Gastrocnemius medialis (tissue), 4 donors: ENCODE measurements around the gene MAPK4. TPM values are rescaled to one million over a fixed set of nuclear protein-coding genes. Genes with fewer than 3 reads are reported as not detected.
A peak's percentile ranks its signal among the peaks of the same experiment; 100 is the strongest.

ENCODE experiments used
- ATAC-seq, 2 donors: fragments of 150-250 bp; one replicate each; pipeline ENCODE4 v1.9.1; 2016
- DNase-seq, 2 donors: peaks; one replicate each; pipeline ENCODE4 v3.0.0-alpha.2; 2019
- H3K27ac ChIP-seq, 4 donors: fragments of 200-600 bp; sonication (generic); 1 replicate in 1 of 4; 2 replicates in 3 of 4; pipeline ENCODE4 v1.5.1; 2016 to 2018; ENCODE audit warnings: mild to moderate bottlenecking in 2 of 4, moderate library complexity in 1 of 4
- H3K27me3 ChIP-seq, 3 donors: fragments of 200-600 bp; sonication (generic) in 2 of 3; 1 replicate in 1 of 3; 2 replicates in 2 of 3; pipeline versions ENCODE4 v1.5.1 to v1.6.0; 2016 to 2019; ENCODE audit warnings: mild to moderate bottlenecking in 1 of 3, moderate library complexity in 1 of 3
- H3K36me3 ChIP-seq, 2 donors: fragments of 200-600 bp; sonication (generic) in 1 of 2; one replicate each; pipeline ENCODE4 v1.5.1; 2017 to 2018
- H3K4me1 ChIP-seq, 2 donors: fragments of 200-600 bp; sonication (generic) in 1 of 2; one replicate each; pipeline ENCODE4 v1.5.1; 2016 to 2017; ENCODE audit warnings: mild to moderate bottlenecking in 2 of 2
- H3K4me3 ChIP-seq, 4 donors: fragments of 200-600 bp; sonication (generic) in 3 of 4; 1 replicate in 1 of 4; 2 replicates in 3 of 4; pipeline ENCODE4 v1.5.1; 2016 to 2019; ENCODE audit warnings: mild to moderate bottlenecking in 2 of 4
- H3K9me3 ChIP-seq, 3 donors: fragments of 200-600 bp; sonication (generic) in 2 of 3; 1 replicate in 1 of 3; 2 replicates in 2 of 3; pipeline ENCODE4 v1.5.1; 2016 to 2019
- CTCF ChIP-seq, 5 experiments: fragments of 450-650 bp in 3 of 5; fragments of 200-600 bp in 2 of 5; sonication (generic) in 2 of 5; IDR thresholded peaks in 4 of 5; conservative IDR thresholded peaks in 1 of 5; 1 replicate in 4 of 5; 2 replicates in 1 of 5; pipeline ENCODE4 v1.5.1; 2016 to 2019; ENCODE audit warnings: antibody characterized with exemption in 5 of 5, mild to moderate bottlenecking in 3 of 5, moderate library complexity in 3 of 5
- POLR2A ChIP-seq, 2 donors: fragments of 450-650 bp; IDR thresholded peaks; one replicate each; pipeline ENCODE4 v1.6.1; 2017; ENCODE audit warnings: antibody characterized with exemption in 2 of 2, mild to moderate bottlenecking in 2 of 2, moderate library complexity in 2 of 2
- in situ Hi-C, 4 donors: fragments of 200-750 bp; cut with MboI; loops; one replicate each; pipeline versions ENCODE4 v1.15.0 to v1.8.0; 2017; ENCODE audit warnings: low sequenced_read_pairs in 4 of 4
- intact Hi-C: fragments of 100-400 bp; cut with DNase I; formaldehyde crosslinking; loops from one replicate; pipeline ENCODE4 v1.15.1; 2023; ENCODE audit warnings: low total_unique reads
- total RNA-seq, 4 donors: library from RNA; depleted of rRNA; stranded (reverse); fragments of >200 nt; gene quantifications; one replicate each; pipeline versions ENCODE4 v1.1.0 to v1.2.3, GENCODE V29; 2016

Gene MAPK4
- total RNA-seq, 4 donors from 2014 or later, result 0.68 to 2.4 (median 1.7) TPM

GRCh38 chr18:50582500-50582899 is 22.6 kb downstream of the MAPK4 start:
- TF ChIP-seq POLR2A (IDR thresholded peaks at IDR 0.05), result no peak
- no peak for TF ChIP-seq CTCF (IDR thresholded peaks at IDR 0.05 in 4 of 5, conservative IDR thresholded peaks at IDR 0.05 in 1 of 5)
- peaks cover 0 to 6% of the 10 kb centered on the region in 2 donors for H3K4me1 ChIP-seq
- H3K36me3 ChIP-seq, result no peaks in the 10 kb centered on the region
- intact Hi-C loops (no loop called here), in situ Hi-C loops (no loop called here)
- no peak overlapping the region for H3K4me3 ChIP-seq
- no peak overlapping the region for H3K27ac ChIP-seq
- ATAC-seq (peak; percentile 46 to 58), DNase-seq (peak in 1 of 2 donors; percentile 52)
- H3K9me3 ChIP-seq, result no peaks in the 10 kb centered on the region
- no peaks in the 10 kb centered on the region for H3K27me3 ChIP-seq

GRCh38 chr18:50586710-50587109 is 26.8 kb downstream of the MAPK4 start:
- TF ChIP-seq POLR2A (IDR thresholded peaks at IDR 0.05) (no peak), CTCF (IDR thresholded peaks at IDR 0.05 in 4 of 5, conservative IDR thresholded peaks at IDR 0.05 in 1 of 5) (no peak)
- DNase-seq, result no peak
- in situ Hi-C loops, result no loop called here

GRCh38 chr18:50590593-50590992 is 30.7 kb downstream of the MAPK4 start:
- Histone ChIP-seq H3K27me3 (no peaks in the 10 kb centered on the region), H3K9me3 (no peaks in the 10 kb centered on the region), H3K27ac (no peak overlapping the region), H3K36me3 (no peaks in the 10 kb centered on the region), H3K4me3 (no peak overlapping the region), H3K4me1 (no peaks in the 10 kb centered on the region)
- no peak for DNase-seq
- intact Hi-C loops (no loop called here), in situ Hi-C loops (no loop called here)
- no peak for ATAC-seq
- TF ChIP-seq CTCF (IDR thresholded peaks at IDR 0.05 in 4 of 5, conservative IDR thresholded peaks at IDR 0.05 in 1 of 5), result no peak
- no peak for TF ChIP-seq POLR2A (IDR thresholded peaks at IDR 0.05)

More at GRCh38 chr18:50586710-50587109, 26.8 kb downstream of the MAPK4 start:
- Histone ChIP-seq H3K4me1 (peaks cover 0 to 6% of the 10 kb centered on the region in 2 donors), H3K4me3 (no peak overlapping the region), H3K36me3 (no peaks in the 10 kb centered on the region), H3K27me3 (no peaks in the 10 kb centered on the region), H3K9me3 (no peaks in the 10 kb centered on the region), H3K27ac (no peak overlapping the region)
- ATAC-seq, result no peak
- intact Hi-C loops, result no loop called here

GRCh38 chr18:50594012-50594411 is 34.1 kb downstream of the MAPK4 start:
- no peak for TF ChIP-seq CTCF (IDR thresholded peaks at IDR 0.05 in 4 of 5, conservative IDR thresholded peaks at IDR 0.05 in 1 of 5)
- TF ChIP-seq POLR2A (IDR thresholded peaks at IDR 0.05), result no peak
- H3K27ac ChIP-seq, result no peak overlapping the region
- no peaks in the 10 kb centered on the region for H3K4me1 ChIP-seq
- ATAC-seq (no peak), DNase-seq (no peak)
- H3K36me3 ChIP-seq, result no peaks in the 10 kb centered on the region
- intact Hi-C loops, result no loop called here
- no peak overlapping the region for H3K4me3 ChIP-seq
- in situ Hi-C loops, result no loop called here
- no peaks in the 10 kb centered on the region for H3K27me3 ChIP-seq
- H3K9me3 ChIP-seq, result no peaks in the 10 kb centered on the region

GRCh38 chr18:50594942-50595341 is 35.1 kb downstream of the MAPK4 start:
- no peak overlapping the region for H3K27ac ChIP-seq
- TF ChIP-seq POLR2A (IDR thresholded peaks at IDR 0.05) (no peak), CTCF (IDR thresholded peaks at IDR 0.05 in 4 of 5, conservative IDR thresholded peaks at IDR 0.05 in 1 of 5) (no peak)
- ATAC-seq, result no peak

More at GRCh38 chr18:50594942-50595341, 35.1 kb downstream of the MAPK4 start:
- no peaks in the 10 kb centered on the region for H3K9me3 ChIP-seq
- in situ Hi-C loops (no loop called here), intact Hi-C loops (no loop called here)
- DNase-seq, result no peak
- H3K27me3 ChIP-seq, result no peaks in the 10 kb centered on the region
- no peak overlapping the region for H3K4me3 ChIP-seq
- no peaks in the 10 kb centered on the region for H3K36me3 ChIP-seq
- H3K4me1 ChIP-seq, result no peaks in the 10 kb centered on the region
